Muscle layer of duodenum (tissue), 2 donors: ENCODE measurements around the gene MGLL.

Source experiments
- H3K27ac ChIP-seq: one replicate; pipeline ENCODE4 v1.7.0; 2013; ENCODE audit warnings: mild to moderate bottlenecking, low read length
- H3K27me3 ChIP-seq: one replicate; pipeline ENCODE4 v1.7.0; 2013; ENCODE audit warnings: low read depth, mild to moderate bottlenecking, control low read depth, low read length
- H3K36me3 ChIP-seq, 2 donors: one replicate each; pipeline ENCODE4 v1.7.0; 2013; ENCODE audit warnings: low read length in 2 of 2, control low read depth in 1 of 2, mild to moderate bottlenecking in 1 of 2; ENCODE audit not compliant: insufficient read depth in 2 of 2, control insufficient read depth in 1 of 2
- H3K4me1 ChIP-seq, 2 donors: one replicate each; pipeline ENCODE4 v1.7.0; 2013; ENCODE audit warnings: low read length in 2 of 2, mild to moderate bottlenecking in 2 of 2, control low read depth in 1 of 2, moderate library complexity in 1 of 2; ENCODE audit not compliant: insufficient read depth in 2 of 2, control insufficient read depth in 1 of 2
- H3K4me3 ChIP-seq, 2 donors: one replicate each; pipeline ENCODE4 v1.7.0; 2013; ENCODE audit warnings: low read length in 2 of 2, low read depth in 1 of 2, mild to moderate bottlenecking in 1 of 2
- H3K9me3 ChIP-seq, 2 donors: one replicate each; pipeline ENCODE4 v1.7.0; 2013; ENCODE audit warnings: low read length in 2 of 2, control low read depth in 1 of 2, mild to moderate bottlenecking in 1 of 2; ENCODE audit not compliant: control insufficient read depth in 1 of 2
- donor health status: healthy.

The MGLL gene

GRCh38 chr3:127809211-127809610 lies 13.1 kb downstream of the MGLL start:
- H3K9me3 ChIP-seq = no peaks in the 10 kb centered on the region
- peaks cover 3 to 4% of the 10 kb centered on the region in 2 donors for H3K4me1 ChIP-seq
- H3K4me3 ChIP-seq = no peak overlapping the region
- no peaks in the 10 kb centered on the region for H3K27me3 ChIP-seq
- no peak overlapping the region for H3K27ac ChIP-seq
- H3K36me3 ChIP-seq = peaks cover 14 to 34% of the 10 kb centered on the region in 2 donors

DNA sequence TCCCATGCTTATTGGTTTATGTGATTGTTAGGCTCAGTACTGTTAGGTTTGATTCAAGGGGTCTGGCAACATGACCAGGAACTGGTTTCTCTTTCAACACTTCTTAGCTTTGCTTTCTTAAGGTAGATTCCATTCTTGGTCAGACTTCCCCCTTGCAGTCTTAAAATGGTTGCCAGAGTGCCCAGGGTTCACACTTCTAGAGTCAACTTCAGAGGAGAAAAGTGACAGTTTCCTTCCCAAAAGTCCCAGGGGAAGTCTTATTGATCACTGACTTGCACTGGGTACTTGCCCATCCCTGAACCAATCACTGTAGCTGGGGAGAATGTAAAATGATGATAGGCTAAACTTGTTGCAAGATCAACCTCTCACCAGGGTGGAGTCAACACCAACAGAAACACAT lies 14.1 kb downstream of the MGLL start:
- Histone ChIP-seq H3K4me1 (no peaks in the 10 kb centered on the region), H3K36me3 (peaks cover 10 to 32% of the 10 kb centered on the region in 2 donors), H3K27me3 (no peaks in the 10 kb centered on the region), H3K9me3 (no peaks in the 10 kb centered on the region), H3K4me3 (no peak overlapping the region), H3K27ac (no peak overlapping the region)

DNA sequence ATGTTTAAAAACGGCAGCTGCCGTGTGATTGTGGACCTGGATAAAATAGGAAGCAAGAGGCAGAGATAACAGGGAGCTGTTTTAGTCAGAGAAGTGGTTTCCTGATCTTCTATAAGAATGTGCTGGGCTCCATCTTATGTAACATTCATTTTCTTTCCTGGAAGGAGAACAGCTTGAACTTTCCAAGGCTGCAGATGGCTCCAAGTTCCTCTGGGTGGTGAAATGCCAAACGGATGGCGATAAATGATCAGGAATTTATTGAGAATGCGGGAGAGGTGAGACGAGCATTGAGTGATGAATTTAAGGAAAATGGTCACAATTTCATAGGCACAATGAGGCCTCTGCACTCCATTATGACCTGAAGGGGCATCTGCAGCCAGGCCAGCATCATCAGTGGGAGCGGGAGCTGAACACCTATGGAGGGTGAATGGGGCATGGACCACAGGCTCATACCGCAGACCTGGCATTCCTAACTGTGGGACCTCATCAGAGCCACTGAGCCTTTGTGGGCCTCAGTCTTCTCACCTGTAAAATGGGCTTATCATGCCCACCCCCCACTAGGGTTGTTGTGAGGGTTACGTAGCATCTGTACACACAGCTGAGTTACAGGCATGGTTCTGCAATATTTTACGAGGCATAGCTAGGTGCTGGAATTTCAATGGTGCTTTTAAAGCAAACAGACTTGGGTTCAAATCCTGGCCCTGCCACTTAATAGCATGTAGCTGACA lies 17.1 kb downstream of the MGLL start:
- H3K36me3 ChIP-seq = peaks cover 10 to 11% of the 10 kb centered on the region in 2 donors
- no peaks in the 10 kb centered on the region for H3K4me1 ChIP-seq
- H3K9me3 ChIP-seq = no peaks in the 10 kb centered on the region
- no peaks in the 10 kb centered on the region for H3K27me3 ChIP-seq
- no peak overlapping the region for H3K4me3 ChIP-seq
- H3K27ac ChIP-seq = no peak overlapping the region

- Histone ChIP-seq H3K36me3 (peaks cover 10% of the 10 kb centered on the region in 2 donors), H3K27ac (no peak overlapping the region), H3K9me3 (no peaks in the 10 kb centered on the region), H3K27me3 (no peaks in the 10 kb centered on the region), H3K4me3 (no peak overlapping the region), H3K4me1 (no peaks in the 10 kb centered on the region)
These were observed 18.2 kb downstream of the MGLL start for GRCh38 chr3:127804141-127804540.

GRCh38 chr3:127803619-127804018 lies 18.7 kb downstream of the MGLL start:
- no peaks in the 10 kb centered on the region for H3K27me3 ChIP-seq
- H3K4me1 ChIP-seq = no peaks in the 10 kb centered on the region
- no peak overlapping the region for H3K4me3 ChIP-seq
- no peaks in the 10 kb centered on the region for H3K9me3 ChIP-seq
- no peak overlapping the region for H3K27ac ChIP-seq
- H3K36me3 ChIP-seq = peaks cover 5% of the 10 kb centered on the region in 2 donors

GRCh38 chr3:127802606-127803005 lies 19.7 kb downstream of the MGLL start:
- Histone ChIP-seq H3K27me3 (no peaks in the 10 kb centered on the region), H3K36me3 (peaks cover 0 to 4% of the 10 kb centered on the region in 2 donors), H3K27ac (no peak overlapping the region), H3K9me3 (no peaks in the 10 kb centered on the region), H3K4me3 (no peak overlapping the region), H3K4me1 (no peaks in the 10 kb centered on the region)

- no peaks in the 10 kb centered on the region for H3K9me3 ChIP-seq
- no peaks in the 10 kb centered on the region for H3K27me3 ChIP-seq
- H3K27ac ChIP-seq = no peak overlapping the region
- H3K4me3 ChIP-seq = no peak overlapping the region
- H3K36me3 ChIP-seq = peaks cover 0 to 4% of the 10 kb centered on the region in 2 donors
- H3K4me1 ChIP-seq = no peaks in the 10 kb centered on the region
These were observed 20.5 kb downstream of the MGLL start for GRCh38 chr3:127801731-127802313.

GRCh38 chr3:127800508-127800907 lies 21.8 kb downstream of the MGLL start:
- H3K36me3 ChIP-seq = no peaks in the 10 kb centered on the region
- no peaks in the 10 kb centered on the region for H3K4me1 ChIP-seq
- no peak overlapping the region for H3K27ac ChIP-seq
- no peak overlapping the region for H3K4me3 ChIP-seq
- H3K27me3 ChIP-seq = no peaks in the 10 kb centered on the region
- no peaks in the 10 kb centered on the region for H3K9me3 ChIP-seq

DNA sequence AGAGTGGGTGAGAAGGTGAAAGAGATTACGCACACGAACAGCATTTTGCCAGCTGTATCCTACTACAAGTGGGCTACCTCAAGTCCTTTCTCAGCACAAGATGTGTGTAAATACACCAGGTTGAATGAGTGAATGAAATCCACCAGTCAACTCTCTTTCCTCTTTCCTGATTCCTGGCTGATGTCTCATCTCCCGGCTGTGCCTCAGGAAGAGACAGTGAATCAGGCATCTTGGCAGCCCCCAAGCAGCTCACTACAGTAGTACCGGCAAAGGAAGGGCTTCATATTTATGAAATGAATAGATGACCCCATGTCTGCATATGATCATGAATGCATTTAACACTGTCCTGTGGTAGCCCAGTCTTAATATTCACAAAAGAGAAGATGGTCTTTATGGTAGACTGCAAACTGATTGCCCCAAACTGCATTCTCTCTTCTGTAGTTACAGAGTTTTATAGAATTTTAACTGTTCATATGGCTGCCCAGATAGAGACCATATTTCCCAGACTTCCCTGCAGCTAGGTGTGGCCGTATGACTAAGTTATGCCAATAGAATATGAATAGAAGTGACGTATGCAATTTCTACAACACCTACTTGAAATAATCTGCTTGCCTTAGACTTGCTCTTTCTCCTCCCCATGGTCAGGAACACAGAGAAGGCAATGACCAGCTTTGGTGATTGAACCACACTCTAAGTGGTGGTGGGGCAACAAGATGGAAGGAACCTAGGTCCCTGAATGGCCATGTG lies 22.7 kb downstream of the MGLL start:
- Histone ChIP-seq H3K4me1 (no peaks in the 10 kb centered on the region), H3K36me3 (no peaks in the 10 kb centered on the region), H3K9me3 (no peaks in the 10 kb centered on the region), H3K4me3 (no peak overlapping the region), H3K27ac (no peak overlapping the region), H3K27me3 (no peaks in the 10 kb centered on the region)

GRCh38 chr3:127798716-127799115 lies 23.6 kb downstream of the MGLL start:
- no peaks in the 10 kb centered on the region for H3K27me3 ChIP-seq
- H3K27ac ChIP-seq = no peak overlapping the region
- H3K4me1 ChIP-seq = no peaks in the 10 kb centered on the region
- no peaks in the 10 kb centered on the region for H3K36me3 ChIP-seq
- no peaks in the 10 kb centered on the region for H3K9me3 ChIP-seq
- no peak overlapping the region for H3K4me3 ChIP-seq

DNA sequence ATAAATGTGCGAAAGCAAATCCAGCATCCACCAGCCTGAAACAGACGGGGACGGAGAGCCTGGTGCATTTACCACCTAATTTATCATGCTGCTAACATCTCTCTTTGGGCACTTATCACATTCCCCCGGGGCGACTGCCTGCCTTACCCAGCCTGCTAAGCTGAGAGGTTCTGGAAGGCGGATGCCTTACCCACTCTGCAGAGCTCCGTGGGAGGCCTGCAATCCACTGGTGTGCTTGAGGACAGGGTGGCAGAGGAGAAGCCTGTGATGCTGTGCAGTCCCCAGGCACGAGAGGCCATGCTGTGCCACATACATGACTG lies 25.5 kb downstream of the MGLL start:
- H3K9me3 ChIP-seq = no peaks in the 10 kb centered on the region
- H3K36me3 ChIP-seq = no peaks in the 10 kb centered on the region
- no peak overlapping the region for H3K27ac ChIP-seq
- no peak overlapping the region for H3K4me3 ChIP-seq
- peaks cover 0 to 16% of the 10 kb centered on the region in 2 donors for H3K4me1 ChIP-seq
- H3K27me3 ChIP-seq = no peaks in the 10 kb centered on the region
